HG03280 (cell line): Measurements from ENCODE around the gene LMX1B.

Experiments
- ATAC-seq: cut with Tn5 transposase; IDR thresholded peaks from one replicate; pipeline ENCODE4 v1.9.1; 2021; ENCODE audit warnings: mild to moderate bottlenecking, moderate library complexity; ENCODE audit not compliant: unreplicated experiment

LMX1B gene

GRCh38 chr9:126630458-126631237, 16.9 kb downstream of the LMX1B start:
- ATAC-seq: no peak

DNA sequence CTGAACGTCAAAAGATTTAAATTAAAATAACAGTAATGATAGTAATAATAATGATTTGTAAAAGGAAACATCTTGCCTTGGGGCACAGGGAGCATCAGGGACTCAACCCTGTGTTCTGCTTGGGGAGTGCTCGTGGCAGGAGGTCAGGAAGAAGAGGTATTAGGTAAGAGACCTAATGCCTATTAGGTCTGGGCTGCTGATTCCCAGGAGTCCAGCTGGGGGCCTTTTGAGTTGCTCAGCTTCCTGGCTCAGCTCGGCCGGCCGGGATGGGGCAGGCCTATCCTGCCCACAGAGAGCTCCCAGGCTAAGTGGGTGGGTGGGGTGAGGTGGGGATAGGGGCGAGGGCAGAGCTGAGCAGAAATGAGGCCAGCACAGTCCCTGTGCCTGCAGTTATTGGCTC, 17.5 kb downstream of the LMX1B start:
- no peak for ATAC-seq

- ATAC-seq: no peak
Observed at GRCh38 chr9:126633881-126634558, 20.3 kb downstream of the LMX1B start.

GRCh38 chr9:126635061-126635460, 21.3 kb downstream of the LMX1B start:
- no peak for ATAC-seq

GRCh38 chr9:126635661-126636439, 22.1 kb downstream of the LMX1B start:
- ATAC-seq: no peak

DNA sequence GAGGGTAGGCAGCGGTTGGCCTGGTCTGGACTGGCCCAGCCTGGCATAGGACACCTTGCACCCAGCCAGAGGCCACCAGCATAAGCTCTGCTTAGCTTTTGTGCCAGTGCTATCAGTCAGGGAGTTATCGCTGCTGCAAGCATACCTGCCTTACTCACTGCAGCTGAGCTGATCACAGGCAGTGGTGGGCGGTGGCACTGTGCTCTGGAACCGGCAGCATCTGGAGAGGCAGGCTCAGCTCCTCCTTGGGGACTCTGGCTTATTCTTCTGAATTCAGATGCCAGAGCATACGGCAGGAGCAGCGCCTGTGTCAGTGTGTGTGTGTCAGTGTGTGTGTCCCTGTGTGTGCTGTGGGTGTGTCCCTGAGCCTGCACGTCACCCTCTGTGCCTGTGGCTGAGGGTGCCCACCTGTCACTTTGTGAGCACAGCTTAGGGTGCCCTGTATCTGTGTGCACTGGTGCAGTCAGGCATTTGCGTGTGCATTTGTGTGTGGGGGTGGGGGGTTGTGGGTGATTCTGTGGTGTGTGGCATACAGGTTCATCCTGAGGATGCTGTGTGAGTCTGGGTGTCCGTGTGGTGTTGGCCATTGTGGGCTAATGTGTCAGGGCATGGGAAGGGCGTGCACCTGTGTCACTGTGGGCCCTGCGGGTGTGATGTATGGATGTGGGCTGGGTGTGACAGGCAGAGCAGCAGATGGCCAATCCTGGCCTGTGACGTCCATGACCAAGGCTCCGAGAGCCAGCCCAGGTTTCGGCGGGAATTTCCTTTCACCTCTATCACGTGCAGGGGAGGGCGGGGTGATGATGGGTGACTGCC, 23.5 kb downstream of the LMX1B start:
- no peak for ATAC-seq

GRCh38 chr9:126638571-126639132, 24.9 kb downstream of the LMX1B start:
- no peak for ATAC-seq

DNA sequence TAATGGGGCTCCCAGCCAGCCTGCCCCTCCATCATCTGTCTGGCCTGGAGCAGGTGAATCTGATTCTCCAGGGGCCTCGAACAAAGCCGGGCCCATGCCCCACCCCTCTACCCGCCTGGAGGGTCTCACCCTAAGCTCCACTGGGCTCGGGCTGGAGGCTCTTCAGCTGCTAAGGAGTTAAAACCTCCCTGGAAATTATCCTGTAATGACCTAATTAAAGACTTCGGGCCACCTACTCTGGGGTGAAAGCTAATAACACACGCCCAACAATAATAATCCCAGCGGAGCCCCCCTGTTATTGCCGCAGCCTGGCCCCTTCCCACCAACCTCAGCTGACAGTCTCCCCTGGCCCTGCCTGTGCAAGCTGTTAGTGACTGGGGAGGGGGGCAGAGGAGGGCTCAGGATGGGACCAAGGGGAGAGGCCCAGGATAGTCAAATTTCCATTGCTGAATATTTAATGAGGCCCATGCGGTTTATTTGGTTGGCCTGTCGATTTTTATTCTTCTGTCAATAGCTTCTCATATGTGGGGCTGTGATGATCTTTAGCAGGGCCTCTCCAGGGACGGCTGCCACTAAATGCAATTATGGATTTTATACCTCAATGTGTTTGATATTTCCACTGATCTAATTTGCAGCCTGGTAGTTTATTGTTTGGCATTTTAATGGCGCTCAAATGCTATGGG, 25.7 kb downstream of the LMX1B start:
- ATAC-seq: no peak

DNA sequence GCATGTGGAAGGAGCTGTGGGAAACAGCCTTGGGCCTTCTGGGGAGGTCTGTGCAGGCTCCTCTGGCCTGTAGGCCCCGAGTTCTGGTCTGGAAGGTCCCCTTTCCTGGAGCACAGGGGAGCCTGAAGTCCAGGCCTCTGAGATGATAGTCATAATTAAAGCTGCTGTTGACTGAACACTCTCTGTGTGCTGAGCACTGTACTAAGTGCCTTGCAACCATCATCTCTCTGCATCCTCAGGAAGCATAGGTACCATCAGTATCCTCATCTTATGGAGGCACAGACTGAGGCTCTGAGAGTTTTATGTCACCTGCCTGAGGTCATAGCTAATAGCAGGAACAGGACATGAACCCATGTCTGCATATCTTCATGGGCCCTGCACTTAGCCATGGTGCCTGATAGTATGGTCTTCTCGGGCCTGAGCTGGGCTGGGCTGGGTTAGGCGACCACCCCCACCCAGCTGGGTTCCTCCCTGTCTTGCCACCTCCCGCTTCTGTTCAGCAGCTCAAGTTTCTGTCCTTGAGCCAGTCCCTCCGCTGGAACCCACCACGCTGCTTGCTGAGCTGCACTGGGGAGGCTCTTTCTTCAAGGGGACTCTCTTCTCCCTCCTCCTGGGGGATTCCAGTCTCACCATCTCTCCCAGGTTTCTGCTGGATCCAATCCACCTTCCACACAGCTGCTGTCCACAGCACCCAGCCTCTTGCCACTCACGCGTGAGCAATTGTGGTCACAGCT, 27.6 kb downstream of the LMX1B start:
- no peak for ATAC-seq

DNA sequence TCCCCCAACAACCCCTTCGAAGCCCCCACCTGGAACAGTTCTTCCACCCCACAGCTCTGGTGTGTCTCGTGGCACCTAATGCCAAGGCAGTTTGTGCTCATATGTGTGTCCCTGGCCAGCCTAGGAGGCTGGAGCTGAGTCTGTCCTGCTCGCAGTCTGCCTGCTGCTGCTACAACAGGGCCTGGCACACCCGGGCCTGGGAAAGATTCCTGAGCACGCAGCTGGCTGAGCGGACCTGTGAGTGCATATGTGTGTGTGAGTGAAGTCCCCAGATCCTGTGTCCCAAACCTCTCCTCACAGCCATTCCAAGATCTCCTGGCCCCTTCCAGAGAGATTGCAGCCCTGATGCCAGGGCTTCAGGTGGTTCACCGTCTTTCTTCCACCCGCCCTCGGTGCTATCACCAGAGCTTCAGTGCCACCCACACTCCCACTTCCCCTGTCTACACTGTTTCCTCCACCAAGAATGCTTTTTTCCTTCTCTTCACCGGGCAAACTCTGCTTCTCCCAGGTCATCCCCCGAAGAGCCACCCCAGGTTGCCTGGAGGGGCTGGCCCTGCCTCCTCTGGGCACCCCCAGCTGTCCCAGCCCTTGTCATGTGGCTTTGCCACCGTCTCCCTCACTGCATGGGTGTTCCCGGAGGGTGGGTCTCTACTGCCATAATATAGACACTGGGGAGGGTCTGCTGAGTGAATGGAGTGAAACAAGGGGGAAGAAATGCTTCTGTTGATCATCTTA, 28.4 kb downstream of the LMX1B start:
- no peak for ATAC-seq

DNA sequence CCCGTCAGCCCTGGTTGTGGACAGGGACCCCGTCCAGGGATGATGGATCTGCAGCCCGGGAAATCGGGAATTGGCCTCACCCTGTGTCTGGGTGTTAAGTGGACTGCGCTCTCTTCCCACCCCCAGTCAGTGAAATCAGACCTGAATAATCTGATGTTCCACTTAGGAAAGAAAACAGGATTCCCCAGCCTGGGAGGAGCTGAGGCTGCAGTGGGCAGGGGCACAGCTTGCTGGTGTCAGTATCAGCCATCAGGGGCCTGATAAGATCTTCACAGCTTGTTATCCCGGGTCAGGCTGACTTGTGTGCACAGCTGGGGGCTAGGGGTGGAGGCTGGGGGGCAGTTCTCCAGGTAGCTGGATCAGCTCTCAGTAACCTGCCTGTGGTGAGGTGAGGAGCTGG, 29.1 kb downstream of the LMX1B start:
- ATAC-seq: no peak

DNA sequence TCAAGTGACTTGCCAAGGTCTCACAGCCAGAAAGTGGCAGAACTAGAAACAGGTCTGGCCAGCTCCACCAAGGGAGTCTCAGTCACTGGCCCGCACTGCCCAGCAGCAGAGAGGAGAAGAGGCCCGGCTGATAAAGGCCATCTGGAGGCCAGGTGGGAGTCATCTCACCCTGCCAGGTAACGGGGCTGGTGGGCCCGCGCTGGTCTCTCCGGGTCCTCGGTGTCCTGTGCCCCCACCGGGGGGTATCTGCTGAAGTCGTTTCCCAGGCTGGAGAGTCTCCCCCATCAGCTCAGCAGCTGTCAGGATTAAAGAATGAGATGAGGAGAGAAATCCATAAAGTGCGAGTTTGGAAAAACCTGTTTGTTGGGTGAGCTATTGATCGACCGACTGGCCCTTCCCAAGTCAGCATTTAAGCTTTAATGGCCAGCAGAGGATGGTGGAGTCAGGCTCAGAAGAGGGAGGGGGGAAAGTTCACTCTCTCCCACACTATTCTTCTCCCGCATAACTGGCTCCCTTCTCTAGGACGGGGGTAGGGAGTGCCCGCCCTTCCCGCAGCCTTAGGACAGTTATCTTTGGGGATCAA, 30.3 kb downstream of the LMX1B start:
- no peak for ATAC-seq

- ATAC-seq: no peak
Observed at GRCh38 chr9:126646162-126646561, 32.4 kb downstream of the LMX1B start.

GRCh38 chr9:126647585-126648411, 34.1 kb downstream of the LMX1B start:
- ATAC-seq: no peak

DNA sequence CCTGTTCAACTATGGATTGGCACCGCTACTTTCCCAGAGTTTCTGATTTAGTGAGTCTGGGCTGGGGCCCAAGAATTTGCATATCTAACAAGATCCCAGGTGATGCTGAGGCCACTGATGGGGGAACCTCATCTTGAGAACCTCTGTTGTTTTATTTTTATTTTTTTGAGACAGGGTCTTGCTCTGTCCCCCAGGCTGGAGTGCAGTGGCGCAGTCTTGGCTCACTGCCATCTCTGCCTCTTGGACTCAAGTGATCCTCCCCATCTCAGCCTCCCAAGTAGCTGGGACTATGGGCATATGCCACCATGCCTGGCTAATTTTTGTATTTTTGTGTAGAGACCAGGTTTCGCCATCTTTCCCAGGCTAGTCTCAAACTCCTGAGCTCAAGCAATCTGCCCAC, 35.7 kb downstream of the LMX1B start:
- no peak for ATAC-seq

GRCh38 chr9:126650404-126651341, 36.9 kb downstream of the LMX1B start:
- ATAC-seq: no peak
